Loucy (cell line): Measurements from ENCODE around the gene ANKRD35.

Source experiments
- EZH2phosphoT487 ChIP-seq: fragments of 200-600 bp; IDR thresholded peaks from 2 replicates; pipeline ENCODE4 v1.6.1; 2018; ENCODE audit warnings: antibody characterized with exemption, mild to moderate bottlenecking, moderate library complexity, borderline replicate concordance
- TF ChIP-seq, protein P1 (sequence below): fragments of 200-600 bp; sonication (generic); conservative IDR thresholded peaks from 2 replicates; pipeline ENCODE4 v1.5.1; 2014; ENCODE audit warnings: mild to moderate bottlenecking, antibody characterized with exemption, low read length

DNA sequence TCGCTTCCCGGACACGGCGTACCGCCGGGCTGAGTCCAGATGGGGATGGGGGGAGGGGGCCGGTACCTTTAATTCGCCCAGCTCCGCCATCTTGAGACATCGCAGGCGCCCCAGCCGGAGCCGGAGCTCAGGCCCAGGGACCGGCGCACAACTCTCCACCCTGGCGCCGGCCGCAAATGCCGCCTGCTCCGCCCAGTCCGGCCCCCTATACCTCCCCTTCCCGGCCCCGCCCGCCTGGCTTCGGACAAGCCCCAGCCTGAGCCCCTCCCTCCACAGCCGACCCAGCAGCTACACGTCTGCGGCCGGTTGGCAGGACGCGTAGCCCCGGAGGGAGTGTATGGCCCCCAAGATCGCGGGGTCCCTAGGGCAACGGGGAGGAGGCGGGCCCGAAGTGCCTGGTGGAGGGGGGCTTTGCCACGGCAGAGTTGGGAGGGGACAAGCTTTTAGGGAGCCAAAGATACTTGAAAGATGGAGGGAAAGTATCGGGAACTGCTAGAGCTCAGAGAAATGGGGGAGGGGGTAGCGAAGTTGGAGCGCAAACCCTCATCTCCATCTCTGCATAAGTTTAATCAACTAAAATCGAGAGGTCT, 26.7 kb downstream of the ANKRD35 start, which contains the start of gene PIAS3:
- TF ChIP-seq, protein P1, sequence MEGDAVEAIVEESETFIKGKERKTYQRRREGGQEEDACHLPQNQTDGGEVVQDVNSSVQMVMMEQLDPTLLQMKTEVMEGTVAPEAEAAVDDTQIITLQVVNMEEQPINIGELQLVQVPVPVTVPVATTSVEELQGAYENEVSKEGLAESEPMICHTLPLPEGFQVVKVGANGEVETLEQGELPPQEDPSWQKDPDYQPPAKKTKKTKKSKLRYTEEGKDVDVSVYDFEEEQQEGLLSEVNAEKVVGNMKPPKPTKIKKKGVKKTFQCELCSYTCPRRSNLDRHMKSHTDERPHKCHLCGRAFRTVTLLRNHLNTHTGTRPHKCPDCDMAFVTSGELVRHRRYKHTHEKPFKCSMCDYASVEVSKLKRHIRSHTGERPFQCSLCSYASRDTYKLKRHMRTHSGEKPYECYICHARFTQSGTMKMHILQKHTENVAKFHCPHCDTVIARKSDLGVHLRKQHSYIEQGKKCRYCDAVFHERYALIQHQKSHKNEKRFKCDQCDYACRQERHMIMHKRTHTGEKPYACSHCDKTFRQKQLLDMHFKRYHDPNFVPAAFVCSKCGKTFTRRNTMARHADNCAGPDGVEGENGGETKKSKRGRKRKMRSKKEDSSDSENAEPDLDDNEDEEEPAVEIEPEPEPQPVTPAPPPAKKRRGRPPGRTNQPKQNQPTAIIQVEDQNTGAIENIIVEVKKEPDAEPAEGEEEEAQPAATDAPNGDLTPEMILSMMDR = no peak
- no peak for TF ChIP-seq EZH2phosphoT487
